NCI-H2107 treated with DMSO at 0.1 percent for 48 hours (cell line): Measurements from ENCODE around the gene APLF.
"Not testable (repeated sequence)": the region's sequence is repeated elsewhere in the genome, so short reads cannot be mapped to it uniquely, and the experiment has no call there.

ENCODE experiments used
- DNase-seq: peaks from one replicate; lab custom pipeline; 2025; ENCODE audit not compliant: unreplicated experiment; lab: John Stamatoyannopoulos, UW

APLF gene

DNA sequence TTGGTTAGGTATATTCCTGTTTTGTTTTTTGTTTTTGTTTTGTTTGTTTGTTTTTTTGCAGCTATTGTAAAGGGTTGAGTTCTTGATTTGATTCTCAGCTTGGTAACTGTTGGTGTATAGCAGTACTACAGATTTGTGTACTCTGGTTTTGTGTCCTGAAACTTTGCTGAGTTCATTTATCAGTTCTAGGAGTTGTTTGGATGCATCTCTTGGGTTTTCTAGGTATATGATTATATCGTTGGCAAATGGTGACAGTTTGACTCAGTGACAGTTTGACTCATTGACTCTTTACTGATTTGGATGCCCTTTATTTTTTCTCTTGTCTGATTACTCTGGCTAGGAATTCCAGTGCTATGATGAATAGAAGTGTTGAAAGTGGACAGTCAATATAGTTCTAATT is 53.7 kb downstream of the APLF start:
- DNase-seq, result no peak

GRCh38 chr2:68526943-68527342 is 59.6 kb downstream of the APLF start:
- DNase-seq, result not testable (repeated sequence)

GRCh38 chr2:68527343-68528081 is 60.1 kb downstream of the APLF start:
- not testable (repeated sequence) for DNase-seq

DNA sequence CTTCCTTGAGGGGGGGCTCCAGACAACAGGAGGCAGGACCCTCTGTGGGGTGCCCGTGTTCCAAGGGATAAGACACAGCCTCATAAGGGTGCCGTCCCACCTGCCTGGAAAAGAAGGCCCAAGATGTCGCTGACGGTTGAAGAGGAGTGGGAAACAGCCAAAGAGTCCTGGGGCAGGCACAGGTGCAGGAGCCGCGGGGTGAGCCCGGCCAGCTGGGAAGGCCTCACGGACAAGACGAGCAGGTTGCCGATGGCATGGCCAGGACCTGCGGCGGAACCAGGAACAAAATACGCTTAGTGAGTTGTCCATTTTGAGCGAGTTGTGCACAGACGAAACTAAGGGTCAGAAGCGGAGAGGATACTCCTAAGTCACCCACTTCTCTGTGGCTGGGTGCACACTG is 61.8 kb downstream of the APLF start:
- DNase-seq, result not testable (repeated sequence)

GRCh38 chr2:68529651-68530050 is 62.3 kb downstream of the APLF start:
- not testable (repeated sequence) for DNase-seq

GRCh38 chr2:68536000-68536399 is 68.6 kb downstream of the APLF start:
- no peak for DNase-seq

- no peak for DNase-seq
These were observed 69.6 kb downstream of the APLF start for GRCh38 chr2:68537011-68537410.

- DNase-seq, result no peak
These were observed 70.4 kb downstream of the APLF start for GRCh38 chr2:68537809-68538208.

DNA sequence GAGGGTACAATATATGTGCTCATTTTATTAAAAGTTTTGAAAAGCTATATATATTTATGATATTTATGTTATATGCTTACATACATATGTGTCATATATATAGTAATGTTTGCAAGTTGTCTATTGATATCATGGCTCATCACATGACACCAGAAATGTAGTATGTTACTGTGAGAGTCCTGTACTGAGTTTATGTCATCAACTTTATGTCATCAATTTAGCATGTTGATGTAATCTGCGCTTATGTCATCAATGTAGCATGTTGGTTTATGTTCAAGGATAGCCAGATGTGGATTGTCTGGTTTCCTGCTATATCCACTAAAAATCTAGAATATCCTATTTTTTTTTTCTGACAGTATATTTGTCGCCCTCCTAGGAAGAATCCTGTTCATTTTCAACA is 77.4 kb downstream of the APLF start:
- DNase-seq, result no peak

DNA sequence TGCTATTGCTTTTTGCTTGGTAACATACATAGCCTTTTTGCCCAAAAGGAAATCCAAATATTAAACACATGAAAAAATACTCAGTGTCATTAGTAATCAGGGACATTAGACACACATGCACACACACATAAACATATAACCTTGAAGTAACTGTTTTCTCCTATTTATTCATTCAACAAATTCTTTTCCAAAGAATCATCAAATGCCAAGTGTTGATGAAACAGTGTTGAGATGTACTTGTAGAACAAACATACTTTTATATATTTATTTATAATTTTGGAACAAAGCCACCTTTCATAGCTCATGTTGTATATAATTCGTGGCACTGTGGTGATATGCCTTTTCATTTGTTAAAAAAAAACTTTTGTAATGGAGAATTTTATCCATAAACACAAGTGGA is 81.0 kb downstream of the APLF start:
- DNase-seq, result no peak

DNA sequence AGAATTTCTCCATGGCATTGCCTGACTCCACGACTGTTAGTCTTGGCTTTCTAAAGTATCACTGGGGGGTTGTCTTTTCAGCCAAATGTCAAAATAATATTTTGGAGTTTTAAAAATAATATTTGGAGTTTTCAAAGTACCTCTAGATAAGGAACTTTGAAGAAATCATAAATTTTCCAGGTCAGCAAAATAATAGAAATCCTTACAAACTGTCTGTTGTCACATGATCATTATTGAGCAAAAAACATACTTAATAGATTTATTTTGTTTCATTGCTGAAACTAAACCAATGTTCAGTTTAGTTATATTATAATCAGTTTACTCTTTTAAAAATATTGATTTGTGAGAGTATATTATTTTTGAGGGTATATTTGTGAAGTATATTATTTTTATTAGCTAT is 85.7 kb downstream of the APLF start:
- no peak for DNase-seq

DNA sequence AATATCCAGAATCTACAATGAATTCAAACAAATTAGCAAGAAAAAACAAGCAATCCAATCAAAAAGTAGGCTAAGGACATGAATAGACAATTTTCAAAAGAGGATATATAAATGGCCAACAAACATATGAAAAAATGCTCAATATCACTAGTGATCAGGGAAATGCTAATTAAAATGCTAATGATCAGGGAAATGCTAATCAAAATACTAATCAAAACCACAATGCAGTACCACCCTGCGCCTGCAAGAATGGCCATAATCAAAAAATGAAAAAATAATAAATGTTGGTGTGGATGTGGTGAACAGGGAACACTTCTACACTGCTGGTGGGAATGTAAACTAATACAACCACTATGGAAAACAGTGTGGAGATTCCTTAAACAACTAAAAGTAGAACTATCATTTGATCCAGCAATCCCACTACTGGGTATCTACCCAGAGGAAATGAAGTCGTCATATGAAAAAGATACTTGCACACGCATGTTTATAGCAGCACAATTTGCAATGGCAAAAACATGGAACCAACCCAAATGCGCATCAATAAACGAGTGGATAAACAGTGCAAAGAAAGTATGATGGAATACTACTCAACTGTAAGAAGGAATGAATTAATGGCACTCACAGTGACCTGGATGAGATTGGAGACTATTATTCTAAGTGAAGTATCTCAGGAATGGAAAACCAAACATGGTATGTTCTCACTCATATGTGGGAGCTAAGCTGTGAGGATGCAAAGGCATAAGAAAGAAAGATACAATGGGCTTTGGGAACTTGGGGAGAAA is 88.2 kb downstream of the APLF start:
- DNase-seq, result not testable (repeated sequence)

DNA sequence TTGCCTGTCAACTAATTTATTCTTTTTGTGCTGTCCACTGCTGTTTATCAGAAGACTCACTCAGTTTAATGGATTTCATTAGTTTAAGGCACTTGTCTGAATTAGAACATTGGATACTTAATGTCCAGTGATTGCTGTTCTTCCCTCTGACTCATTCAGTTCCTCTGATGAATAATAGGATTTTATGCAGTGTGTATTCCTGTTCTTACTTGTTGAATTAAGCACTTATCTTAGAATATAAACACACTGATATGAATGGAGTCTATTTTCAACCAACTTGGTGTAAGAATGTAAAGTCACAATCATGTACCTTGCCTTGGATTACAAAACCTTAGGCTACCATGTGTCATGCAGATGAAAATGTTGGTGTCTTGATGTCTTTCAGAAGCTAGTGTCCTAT is 89.0 kb downstream of the APLF start:
- DNase-seq, result no peak

- DNase-seq, result no peak
These were observed 91.2 kb downstream of the APLF start for GRCh38 chr2:68558576-68558975.

DNA sequence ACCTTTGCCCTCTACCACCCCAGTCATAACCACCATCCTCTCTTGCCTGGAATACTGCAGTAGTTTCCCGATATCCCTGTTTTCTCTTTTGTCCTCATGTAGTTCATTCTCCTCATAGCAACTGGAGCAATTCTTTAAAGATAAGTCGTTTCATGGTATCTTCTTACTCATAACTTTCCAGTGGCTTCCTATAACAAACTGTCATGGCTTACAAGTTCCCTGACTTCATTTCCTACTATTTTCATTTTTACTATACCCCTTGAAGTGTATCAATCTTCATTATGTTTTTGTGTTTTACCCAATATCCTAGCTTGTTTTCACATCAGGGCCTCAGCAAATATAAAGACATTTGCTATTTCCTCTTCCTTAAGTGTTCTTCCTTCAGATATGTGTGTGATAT is 92.3 kb downstream of the APLF start:
- no peak for DNase-seq

DNA sequence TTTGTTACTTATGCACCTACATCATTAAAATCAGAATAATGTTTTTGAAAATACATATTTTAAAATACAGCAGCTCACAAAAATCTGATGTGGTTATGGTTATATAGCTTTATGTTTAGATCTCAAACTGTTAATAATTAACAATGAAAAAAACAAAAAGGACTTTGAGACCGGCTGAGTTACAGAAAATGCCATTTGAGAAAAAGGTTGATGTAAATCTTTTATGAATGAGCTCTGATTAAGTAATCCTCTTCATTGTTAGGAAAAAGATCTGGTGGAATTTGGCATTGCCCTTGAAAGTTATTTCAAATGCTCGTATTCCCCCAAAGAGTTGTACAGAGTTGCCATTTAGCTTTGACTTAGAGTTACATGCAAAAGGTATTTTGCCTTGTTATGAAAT is 93.2 kb downstream of the APLF start:
- no peak for DNase-seq

DNA sequence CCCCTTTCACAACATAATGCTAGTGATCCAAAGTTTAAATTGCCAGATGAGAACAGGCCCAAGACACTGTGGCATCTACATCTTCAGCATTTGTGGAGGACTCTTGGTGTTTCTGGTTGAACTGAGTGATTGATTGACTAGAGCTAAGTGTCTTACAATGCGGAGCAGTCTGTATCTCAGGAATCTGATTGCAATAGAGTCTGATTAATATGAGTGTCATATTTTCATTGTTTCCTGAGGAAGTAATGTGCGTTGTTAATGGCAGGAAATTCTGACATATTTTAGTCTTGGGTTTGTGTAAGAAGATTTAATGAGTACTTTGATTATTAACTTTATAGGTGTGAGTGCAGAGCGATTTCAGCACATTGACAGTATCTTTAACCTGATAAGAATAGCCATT is 94.0 kb downstream of the APLF start:
- no peak for DNase-seq

- no peak for DNase-seq
These were observed 95.5 kb downstream of the APLF start for GRCh38 chr2:68562934-68563333.

DNA sequence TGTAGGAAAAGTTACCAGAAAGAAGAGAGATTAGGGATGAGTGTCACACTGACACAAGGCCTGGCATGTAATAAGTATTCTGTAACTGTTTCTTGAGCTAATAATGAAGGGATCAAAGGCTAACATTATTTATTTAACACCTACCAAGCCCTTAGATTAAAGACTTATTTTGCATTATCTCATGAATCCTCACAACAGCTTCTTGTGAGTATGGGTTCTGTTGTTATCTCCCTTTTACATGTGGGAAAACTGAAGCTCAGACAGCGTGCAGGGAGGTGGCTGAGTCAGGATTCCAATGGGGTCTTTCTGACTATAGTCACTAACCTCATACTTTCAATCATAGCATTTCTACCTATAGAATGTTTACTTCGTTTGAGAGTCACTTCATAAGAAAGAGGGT is 97.0 kb downstream of the APLF start:
- DNase-seq, result no peak

DNA sequence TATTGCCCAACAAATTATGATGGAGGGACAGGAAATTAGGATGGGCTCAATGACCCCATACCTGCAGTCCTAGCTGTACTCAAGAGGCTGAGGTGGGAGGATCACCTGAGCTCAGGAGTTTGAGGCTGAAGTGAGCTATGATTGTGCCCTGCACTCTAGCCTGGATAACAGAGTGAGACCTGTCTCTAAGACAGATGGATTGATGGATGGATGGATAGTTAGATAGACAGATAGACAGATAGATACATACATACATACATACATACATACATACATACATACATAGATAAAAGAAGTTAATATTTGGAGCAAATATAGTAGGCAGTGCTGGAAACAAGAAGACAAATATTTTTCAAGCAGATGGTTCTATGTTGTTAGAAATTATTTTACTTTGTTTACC is 97.9 kb downstream of the APLF start:
- DNase-seq, result no peak

GRCh38 chr2:68565858-68566257 is 98.5 kb downstream of the APLF start:
- DNase-seq, result no peak

- no peak for DNase-seq
These were observed 99.0 kb downstream of the APLF start for GRCh38 chr2:68566362-68566761.

GRCh38 chr2:68568116-68568515 is 100.7 kb downstream of the APLF start:
- no peak for DNase-seq
